ENCODE measurements around the gene EVX1.

GRCh38 chr7:27240015-27240731 lies 2.4 kb upstream of the EVX1 start:
- TF ChIP-seq CTCF (IDR thresholded peaks at IDR 0.05) (no peak), POLR2AphosphoS5 (IDR thresholded peaks at IDR 0.05) (no peak)

Data from esophagus muscularis mucosa (tissue), 3 donors.